HG03565 (cell line): Measurements from ENCODE around the gene LHPP.
"Not testable (repeated sequence)": the region's sequence is repeated elsewhere in the genome, so short reads cannot be mapped to it uniquely, and the experiment has no call there.

ENCODE experiments used
- ATAC-seq: cut with Tn5 transposase; IDR thresholded peaks from one replicate; pipeline ENCODE4 v1.9.1; 2021; ENCODE audit warnings: mild to moderate bottlenecking, moderate library complexity; ENCODE audit not compliant: unreplicated experiment

The LHPP gene

GRCh38 chr10:124535731-124536495, 74.3 kb downstream of the LHPP start:
- ATAC-seq: no peak

- no peak for ATAC-seq
Observed at GRCh38 chr10:124536496-124537050, 75.0 kb downstream of the LHPP start.

GRCh38 chr10:124537166-124537725, 75.6 kb downstream of the LHPP start:
- ATAC-seq: no peak

GRCh38 chr10:124537891-124538290, 76.3 kb downstream of the LHPP start:
- no peak for ATAC-seq

GRCh38 chr10:124538706-124539105, 77.1 kb downstream of the LHPP start:
- no peak for ATAC-seq

- ATAC-seq: no peak
Observed at GRCh38 chr10:124539935-124540641, 78.5 kb downstream of the LHPP start.

GRCh38 chr10:124541076-124541903, 79.7 kb downstream of the LHPP start:
- ATAC-seq: no peak

GRCh38 chr10:124542336-124542735, 80.7 kb downstream of the LHPP start:
- no peak for ATAC-seq

GRCh38 chr10:124543146-124543545, 81.5 kb downstream of the LHPP start:
- ATAC-seq: no peak

GRCh38 chr10:124543971-124544370, 82.3 kb downstream of the LHPP start:
- no peak for ATAC-seq

GRCh38 chr10:124544711-124545110, 83.1 kb downstream of the LHPP start:
- ATAC-seq: no peak

GRCh38 chr10:124545351-124546054, 83.9 kb downstream of the LHPP start:
- ATAC-seq: no peak

GRCh38 chr10:124546055-124546369, 84.4 kb downstream of the LHPP start:
- no peak for ATAC-seq

- ATAC-seq: no peak
Observed at GRCh38 chr10:124546957-124547646, 85.5 kb downstream of the LHPP start.

- no peak for ATAC-seq
Observed at GRCh38 chr10:124547647-124548168, 86.1 kb downstream of the LHPP start.

GRCh38 chr10:124549171-124549570, 87.5 kb downstream of the LHPP start:
- not testable (repeated sequence) for ATAC-seq

- ATAC-seq: no peak
Observed at GRCh38 chr10:124550293-124551034, 88.8 kb downstream of the LHPP start.

GRCh38 chr10:124551097-124551496, 89.5 kb downstream of the LHPP start:
- no peak for ATAC-seq

- ATAC-seq: no peak
Observed at GRCh38 chr10:124551755-124552154, 90.1 kb downstream of the LHPP start.
